ENCODE data around the gene ENOPH1.

The ENOPH1 gene

GRCh38 chr4:82450966-82451755 lies 20.8 kb downstream of the ENOPH1 start:
- TF ChIP-seq, protein P1, sequence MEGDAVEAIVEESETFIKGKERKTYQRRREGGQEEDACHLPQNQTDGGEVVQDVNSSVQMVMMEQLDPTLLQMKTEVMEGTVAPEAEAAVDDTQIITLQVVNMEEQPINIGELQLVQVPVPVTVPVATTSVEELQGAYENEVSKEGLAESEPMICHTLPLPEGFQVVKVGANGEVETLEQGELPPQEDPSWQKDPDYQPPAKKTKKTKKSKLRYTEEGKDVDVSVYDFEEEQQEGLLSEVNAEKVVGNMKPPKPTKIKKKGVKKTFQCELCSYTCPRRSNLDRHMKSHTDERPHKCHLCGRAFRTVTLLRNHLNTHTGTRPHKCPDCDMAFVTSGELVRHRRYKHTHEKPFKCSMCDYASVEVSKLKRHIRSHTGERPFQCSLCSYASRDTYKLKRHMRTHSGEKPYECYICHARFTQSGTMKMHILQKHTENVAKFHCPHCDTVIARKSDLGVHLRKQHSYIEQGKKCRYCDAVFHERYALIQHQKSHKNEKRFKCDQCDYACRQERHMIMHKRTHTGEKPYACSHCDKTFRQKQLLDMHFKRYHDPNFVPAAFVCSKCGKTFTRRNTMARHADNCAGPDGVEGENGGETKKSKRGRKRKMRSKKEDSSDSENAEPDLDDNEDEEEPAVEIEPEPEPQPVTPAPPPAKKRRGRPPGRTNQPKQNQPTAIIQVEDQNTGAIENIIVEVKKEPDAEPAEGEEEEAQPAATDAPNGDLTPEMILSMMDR (IDR thresholded peaks at IDR 0.05; ENCODE audit: borderline replicate concordance, insufficient read depth, low read depth, low read length): no peak
- no peak overlapping the region for H3K4me3 ChIP-seq (ENCODE audit: low read depth, low read length)

GRCh38 chr4:82452026-82452425 lies 21.6 kb downstream of the ENOPH1 start:
- H3K4me3 ChIP-seq (ENCODE audit: low read depth, low read length): no peak overlapping the region
- TF ChIP-seq, protein P1 (IDR thresholded peaks at IDR 0.05; ENCODE audit: borderline replicate concordance, insufficient read depth, low read depth, low read length): no peak

DNA sequence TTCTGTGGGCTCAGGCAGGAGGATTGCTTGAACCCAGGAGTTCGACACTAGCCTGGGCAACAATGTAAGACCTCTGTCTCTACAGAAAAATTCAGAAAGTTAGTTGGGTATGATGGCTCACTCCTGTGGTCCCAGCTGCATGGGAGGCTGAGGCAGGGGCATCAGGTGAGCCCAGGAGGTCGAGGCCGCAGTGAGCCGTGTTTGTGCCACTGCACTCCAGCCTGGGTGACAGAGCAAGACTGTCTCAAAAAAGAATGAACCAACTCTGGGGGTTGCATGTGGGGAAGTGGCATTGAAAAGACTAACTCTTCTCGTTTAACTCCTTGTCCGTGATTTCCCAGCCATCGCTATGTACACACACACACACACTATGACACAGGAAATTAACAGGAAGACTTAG lies 26.9 kb downstream of the ENOPH1 start:
- TF ChIP-seq, protein P1 (IDR thresholded peaks at IDR 0.05; ENCODE audit: borderline replicate concordance, insufficient read depth, low read depth, low read length): no peak

DNA sequence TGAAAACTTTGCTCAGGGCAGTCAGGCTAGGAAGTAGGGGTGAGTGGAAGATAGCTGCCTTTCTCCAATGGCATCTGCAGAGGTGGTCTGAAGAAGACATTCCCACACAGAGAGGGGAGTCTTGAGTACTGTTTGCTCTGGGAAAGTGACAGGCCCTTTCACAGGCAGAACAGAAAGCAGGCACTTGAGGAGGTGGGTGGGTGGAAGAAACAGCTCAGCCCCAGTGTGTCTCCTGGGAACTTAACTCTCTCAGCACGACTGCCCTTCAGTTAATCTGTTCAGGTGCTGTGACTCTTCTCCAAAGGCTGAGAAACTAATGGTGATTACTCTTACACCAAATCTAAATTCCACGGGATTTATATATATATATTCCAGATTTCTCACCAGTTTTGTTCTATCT lies 28.3 kb downstream of the ENOPH1 start:
- TF ChIP-seq, protein P1 (IDR thresholded peaks at IDR 0.05; ENCODE audit: borderline replicate concordance, insufficient read depth, low read depth, low read length): no peak

More for the DNA sequence above, 26.9 kb downstream of the ENOPH1 start:
- no peak overlapping the region for H3K4me3 ChIP-seq (ENCODE audit: low read depth, low read length)

DNA sequence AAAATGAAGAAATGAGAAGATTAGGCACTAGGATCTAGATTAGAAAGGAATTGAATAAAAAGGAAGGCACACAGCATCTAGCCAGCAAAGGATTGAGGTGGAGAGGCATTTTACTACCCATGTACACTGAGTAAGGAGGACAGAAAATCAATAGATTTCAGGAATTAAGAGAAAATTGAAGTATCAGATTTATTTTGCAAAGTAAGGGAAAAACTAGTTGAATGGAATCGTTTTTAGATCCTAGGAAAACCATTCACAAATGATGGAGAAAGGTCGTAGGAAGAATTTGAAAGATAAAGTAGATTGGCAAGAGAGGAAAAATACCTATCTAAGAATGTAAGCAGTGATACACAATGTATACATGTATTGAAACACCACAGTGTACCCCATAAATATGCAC lies 31.3 kb downstream of the ENOPH1 start:
- TF ChIP-seq, protein P1 (IDR thresholded peaks at IDR 0.05; ENCODE audit: borderline replicate concordance, insufficient read depth, low read depth, low read length): no peak
- H3K4me3 ChIP-seq (ENCODE audit: low read depth, low read length): no peak overlapping the region

More for the DNA sequence above, 28.3 kb downstream of the ENOPH1 start:
- no peak overlapping the region for H3K4me3 ChIP-seq (ENCODE audit: low read depth, low read length)

DNA sequence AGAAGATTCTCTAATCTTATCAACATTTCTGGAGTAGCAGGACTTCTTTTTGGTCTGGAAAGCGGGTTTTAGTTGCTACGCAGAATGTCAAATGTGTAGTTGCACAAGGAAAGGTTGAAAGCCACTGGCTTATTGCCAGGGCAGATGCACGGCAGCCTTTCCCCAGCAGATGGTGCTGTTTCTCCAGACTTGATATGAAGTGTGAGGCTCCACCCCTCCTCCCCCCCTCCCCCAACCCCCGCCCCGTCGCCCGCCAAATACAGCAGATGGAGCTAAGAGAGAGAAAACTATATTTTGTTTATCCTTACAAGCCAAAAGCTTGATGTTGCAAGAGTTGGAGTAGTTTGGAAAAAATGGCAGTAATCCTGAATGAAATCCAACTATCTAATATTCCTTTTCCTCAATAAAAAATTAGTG lies 32.0 kb downstream of the ENOPH1 start:
- H3K4me3 ChIP-seq (ENCODE audit: low read depth, low read length): no peak overlapping the region
- TF ChIP-seq, protein P1 (IDR thresholded peaks at IDR 0.05; ENCODE audit: borderline replicate concordance, insufficient read depth, low read depth, low read length): peak; percentile 82

DNA sequence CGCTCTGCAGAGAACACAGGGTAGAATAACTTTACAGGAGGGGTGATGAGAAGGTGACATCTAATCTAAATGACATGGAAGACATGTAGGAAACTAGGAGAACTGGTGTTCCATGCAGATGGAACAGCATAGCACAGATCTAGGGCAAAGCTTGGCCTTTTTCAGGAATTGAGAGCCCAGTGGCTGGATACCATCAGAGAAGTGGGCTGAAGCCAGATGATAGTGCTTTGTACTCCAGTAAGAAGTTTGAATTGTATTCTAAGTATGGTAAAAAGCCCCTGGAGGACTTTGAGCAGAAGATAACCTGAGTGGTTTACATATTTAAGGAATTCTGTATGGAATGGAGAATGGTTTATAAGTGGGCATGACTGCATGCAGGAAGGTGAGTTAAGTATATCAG lies 32.8 kb downstream of the ENOPH1 start:
- TF ChIP-seq, protein P1 (IDR thresholded peaks at IDR 0.05; ENCODE audit: borderline replicate concordance, insufficient read depth, low read depth, low read length): no peak
- no peak overlapping the region for H3K4me3 ChIP-seq (ENCODE audit: low read depth, low read length)
